Peyer's patch (tissue), 4 donors: Measurements from ENCODE around the gene TSPOAP1.

Source experiments
- POLR2A ChIP-seq, 2 donors: fragments of 450-650 bp; IDR thresholded peaks; one replicate each; pipeline ENCODE4 v1.5.1; 2017; ENCODE audit warnings: antibody characterized with exemption in 2 of 2, mild to moderate bottlenecking in 2 of 2, moderate library complexity in 2 of 2
- TF ChIP-seq, protein P1 (sequence below), 6 experiments: fragments of 450-650 bp in 4 of 6; fragments of 200-600 bp in 2 of 6; sonication (generic) in 1 of 6; IDR thresholded peaks; one replicate each; pipeline ENCODE4 v1.5.1; 2017 to 2019; ENCODE audit warnings: antibody characterized with exemption in 6 of 6, mild to moderate bottlenecking in 3 of 6, moderate library complexity in 1 of 6

DNA sequence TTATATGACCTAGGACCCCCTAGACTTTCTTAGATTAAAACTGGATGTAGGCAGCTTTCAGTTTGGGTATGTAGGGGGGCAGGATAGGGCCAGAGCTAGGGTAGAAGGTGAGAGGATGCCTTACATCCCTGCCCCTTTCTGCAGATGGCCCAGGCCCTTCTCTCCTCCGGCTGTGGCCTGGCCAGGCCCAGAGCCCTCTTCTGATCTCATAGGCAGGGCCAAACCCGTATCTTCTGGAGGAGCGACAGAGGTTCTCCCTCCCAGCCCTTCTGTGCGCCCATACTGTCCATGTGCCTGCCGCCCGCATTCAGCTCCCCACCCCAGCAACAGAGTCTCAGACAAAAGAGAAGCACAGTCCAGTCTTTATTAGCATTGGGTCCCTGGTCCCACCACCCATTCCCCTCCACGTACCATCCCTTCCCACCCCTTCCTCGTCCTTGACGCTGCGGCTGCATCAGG, 2.0 kb upstream of the TSPOAP1 start:
- TF ChIP-seq, protein P1, sequence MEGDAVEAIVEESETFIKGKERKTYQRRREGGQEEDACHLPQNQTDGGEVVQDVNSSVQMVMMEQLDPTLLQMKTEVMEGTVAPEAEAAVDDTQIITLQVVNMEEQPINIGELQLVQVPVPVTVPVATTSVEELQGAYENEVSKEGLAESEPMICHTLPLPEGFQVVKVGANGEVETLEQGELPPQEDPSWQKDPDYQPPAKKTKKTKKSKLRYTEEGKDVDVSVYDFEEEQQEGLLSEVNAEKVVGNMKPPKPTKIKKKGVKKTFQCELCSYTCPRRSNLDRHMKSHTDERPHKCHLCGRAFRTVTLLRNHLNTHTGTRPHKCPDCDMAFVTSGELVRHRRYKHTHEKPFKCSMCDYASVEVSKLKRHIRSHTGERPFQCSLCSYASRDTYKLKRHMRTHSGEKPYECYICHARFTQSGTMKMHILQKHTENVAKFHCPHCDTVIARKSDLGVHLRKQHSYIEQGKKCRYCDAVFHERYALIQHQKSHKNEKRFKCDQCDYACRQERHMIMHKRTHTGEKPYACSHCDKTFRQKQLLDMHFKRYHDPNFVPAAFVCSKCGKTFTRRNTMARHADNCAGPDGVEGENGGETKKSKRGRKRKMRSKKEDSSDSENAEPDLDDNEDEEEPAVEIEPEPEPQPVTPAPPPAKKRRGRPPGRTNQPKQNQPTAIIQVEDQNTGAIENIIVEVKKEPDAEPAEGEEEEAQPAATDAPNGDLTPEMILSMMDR (IDR thresholded peaks at IDR 0.05): no peak
- TF ChIP-seq POLR2A (IDR thresholded peaks at IDR 0.05): no peak
